ENCODE measurements around the gene CCR3.

- no peak for TF ChIP-seq CTCF (conservative IDR thresholded peaks at IDR 0.05; ENCODE audit: low read depth in 2 of 2)
- TF ChIP-seq, protein P1, sequence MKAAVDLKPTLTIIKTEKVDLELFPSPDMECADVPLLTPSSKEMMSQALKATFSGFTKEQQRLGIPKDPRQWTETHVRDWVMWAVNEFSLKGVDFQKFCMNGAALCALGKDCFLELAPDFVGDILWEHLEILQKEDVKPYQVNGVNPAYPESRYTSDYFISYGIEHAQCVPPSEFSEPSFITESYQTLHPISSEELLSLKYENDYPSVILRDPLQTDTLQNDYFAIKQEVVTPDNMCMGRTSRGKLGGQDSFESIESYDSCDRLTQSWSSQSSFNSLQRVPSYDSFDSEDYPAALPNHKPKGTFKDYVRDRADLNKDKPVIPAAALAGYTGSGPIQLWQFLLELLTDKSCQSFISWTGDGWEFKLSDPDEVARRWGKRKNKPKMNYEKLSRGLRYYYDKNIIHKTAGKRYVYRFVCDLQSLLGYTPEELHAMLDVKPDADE (IDR thresholded peaks at IDR 0.05): no peak
- no peak for TF ChIP-seq EZH2phosphoT487 (IDR thresholded peaks at IDR 0.05; ENCODE audit: unreplicated experiment)
- no peak for TF ChIP-seq POLR2AphosphoS5 (IDR thresholded peaks at IDR 0.05; ENCODE audit: low read depth)
- no peak for TF ChIP-seq CREB1 (CRISPR knock-in tag; IDR thresholded peaks at IDR 0.05; ENCODE audit: low read depth)
- TF ChIP-seq, protein P2, sequence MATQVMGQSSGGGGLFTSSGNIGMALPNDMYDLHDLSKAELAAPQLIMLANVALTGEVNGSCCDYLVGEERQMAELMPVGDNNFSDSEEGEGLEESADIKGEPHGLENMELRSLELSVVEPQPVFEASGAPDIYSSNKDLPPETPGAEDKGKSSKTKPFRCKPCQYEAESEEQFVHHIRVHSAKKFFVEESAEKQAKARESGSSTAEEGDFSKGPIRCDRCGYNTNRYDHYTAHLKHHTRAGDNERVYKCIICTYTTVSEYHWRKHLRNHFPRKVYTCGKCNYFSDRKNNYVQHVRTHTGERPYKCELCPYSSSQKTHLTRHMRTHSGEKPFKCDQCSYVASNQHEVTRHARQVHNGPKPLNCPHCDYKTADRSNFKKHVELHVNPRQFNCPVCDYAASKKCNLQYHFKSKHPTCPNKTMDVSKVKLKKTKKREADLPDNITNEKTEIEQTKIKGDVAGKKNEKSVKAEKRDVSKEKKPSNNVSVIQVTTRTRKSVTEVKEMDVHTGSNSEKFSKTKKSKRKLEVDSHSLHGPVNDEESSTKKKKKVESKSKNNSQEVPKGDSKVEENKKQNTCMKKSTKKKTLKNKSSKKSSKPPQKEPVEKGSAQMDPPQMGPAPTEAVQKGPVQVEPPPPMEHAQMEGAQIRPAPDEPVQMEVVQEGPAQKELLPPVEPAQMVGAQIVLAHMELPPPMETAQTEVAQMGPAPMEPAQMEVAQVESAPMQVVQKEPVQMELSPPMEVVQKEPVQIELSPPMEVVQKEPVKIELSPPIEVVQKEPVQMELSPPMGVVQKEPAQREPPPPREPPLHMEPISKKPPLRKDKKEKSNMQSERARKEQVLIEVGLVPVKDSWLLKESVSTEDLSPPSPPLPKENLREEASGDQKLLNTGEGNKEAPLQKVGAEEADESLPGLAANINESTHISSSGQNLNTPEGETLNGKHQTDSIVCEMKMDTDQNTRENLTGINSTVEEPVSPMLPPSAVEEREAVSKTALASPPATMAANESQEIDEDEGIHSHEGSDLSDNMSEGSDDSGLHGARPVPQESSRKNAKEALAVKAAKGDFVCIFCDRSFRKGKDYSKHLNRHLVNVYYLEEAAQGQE (IDR thresholded peaks at IDR 0.05; ENCODE audit: unreplicated experiment): no peak
- no peak for TF ChIP-seq EZH2 (IDR thresholded peaks at IDR 0.05; ENCODE audit: low read depth, unreplicated experiment)
Measured at GRCh38 chr3:46222435-46223161, 19.7 kb upstream of the CCR3 start.
